Suprapubic skin (tissue), 4 donors: ENCODE measurements around the gene DPH7. TPM values are rescaled to one million over a fixed set of nuclear protein-coding genes. Genes with fewer than 3 reads are reported as not detected.

ENCODE experiments used
- DNase-seq, 2 donors: peaks; one replicate each; pipeline ENCODE4 v3.0.0-alpha.2; 2019; ENCODE audit warnings: low spot score in 2 of 2
- H3K27ac ChIP-seq: fragments of 200-600 bp; sonication (generic); one replicate; pipeline ENCODE4 v1.5.1; 2019
- H3K27me3 ChIP-seq: fragments of 200-600 bp; sonication (generic); one replicate; pipeline ENCODE4 v1.5.1; 2019
- H3K36me3 ChIP-seq: fragments of 200-600 bp; sonication (generic); one replicate; pipeline ENCODE4 v1.5.1; 2019
- H3K4me1 ChIP-seq: fragments of 200-600 bp; sonication (generic); one replicate; pipeline ENCODE4 v1.5.1; 2019
- H3K4me3 ChIP-seq: fragments of 200-600 bp; sonication (generic); one replicate; pipeline ENCODE4 v1.5.1; 2019; ENCODE audit warnings: mild to moderate bottlenecking
- H3K9me3 ChIP-seq: fragments of 200-600 bp; sonication (generic); one replicate; pipeline ENCODE4 v1.5.1; 2019
- EP300 ChIP-seq: sonication (generic); formaldehyde crosslinking; IDR thresholded peaks from one replicate; pipeline ENCODE4 v1.6.1; 2017; ENCODE audit warnings: antibody characterized with exemption
- POLR2A ChIP-seq, 2 donors: fragments of 450-650 bp; IDR thresholded peaks; one replicate each; pipeline ENCODE4 v1.6.1; 2017; ENCODE audit warnings: antibody characterized with exemption in 2 of 2, mild to moderate bottlenecking in 2 of 2, moderate library complexity in 2 of 2
- POLR2AphosphoS5 ChIP-seq, 3 donors: sonication (generic); formaldehyde crosslinking; IDR thresholded peaks; one replicate each; pipeline ENCODE4 v1.6.1; 2017; ENCODE audit warnings: antibody characterized with exemption in 3 of 3
- WGBS: methylation state at CpG from one replicate; pipeline ENCODE4 v1.1.5; 2018; 5-methylcytosine and 5-hydroxymethylcytosine counted together
- total RNA-seq, 4 donors: library from RNA; depleted of rRNA; stranded (reverse); fragments of >200 nt; gene quantifications; one replicate each; pipeline ENCODE4 v1.1.0, GENCODE V29; 2016
- TF ChIP-seq, protein P1 (sequence below), 2 donors: fragments of 200-600 bp in 1 of 2; fragments of 450-650 bp in 1 of 2; sonication (generic) in 1 of 2; IDR thresholded peaks; one replicate each; pipeline ENCODE4 v1.5.1; 2016 to 2019; ENCODE audit warnings: antibody characterized with exemption in 2 of 2, mild to moderate bottlenecking in 1 of 2, moderate library complexity in 1 of 2

Gene DPH7
- total RNA-seq, 4 donors from 2014 or later, result 26.8 to 64.8 (median 34.1) TPM

DNA sequence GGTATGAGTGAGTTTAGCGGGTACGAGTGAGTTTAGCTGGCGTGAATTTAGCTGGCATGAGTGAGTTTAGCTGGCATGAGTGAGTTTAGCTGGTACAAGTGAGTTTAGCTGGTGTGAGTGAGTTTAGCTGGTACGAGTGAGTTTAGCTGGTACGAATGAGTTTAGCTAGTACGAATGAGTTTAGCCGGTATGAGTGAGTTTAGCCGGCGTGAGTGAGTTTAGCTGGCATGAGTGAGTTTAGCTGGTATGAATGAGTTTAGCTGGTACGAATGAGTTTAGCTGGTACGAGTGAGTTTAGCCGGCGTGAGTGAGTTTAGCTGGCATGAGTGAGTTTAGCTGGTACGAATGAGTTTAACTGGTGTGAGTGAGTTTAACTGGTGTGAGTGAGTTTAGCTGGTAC is 69.5 kb downstream of the DPH7 start:
- H3K4me1 ChIP-seq, result no peaks in the 10 kb centered on the region
- H3K36me3 ChIP-seq, result peaks cover 20% of the 10 kb centered on the region
- TF ChIP-seq POLR2A (IDR thresholded peaks at IDR 0.05), result no peak
- TF ChIP-seq, protein P1, sequence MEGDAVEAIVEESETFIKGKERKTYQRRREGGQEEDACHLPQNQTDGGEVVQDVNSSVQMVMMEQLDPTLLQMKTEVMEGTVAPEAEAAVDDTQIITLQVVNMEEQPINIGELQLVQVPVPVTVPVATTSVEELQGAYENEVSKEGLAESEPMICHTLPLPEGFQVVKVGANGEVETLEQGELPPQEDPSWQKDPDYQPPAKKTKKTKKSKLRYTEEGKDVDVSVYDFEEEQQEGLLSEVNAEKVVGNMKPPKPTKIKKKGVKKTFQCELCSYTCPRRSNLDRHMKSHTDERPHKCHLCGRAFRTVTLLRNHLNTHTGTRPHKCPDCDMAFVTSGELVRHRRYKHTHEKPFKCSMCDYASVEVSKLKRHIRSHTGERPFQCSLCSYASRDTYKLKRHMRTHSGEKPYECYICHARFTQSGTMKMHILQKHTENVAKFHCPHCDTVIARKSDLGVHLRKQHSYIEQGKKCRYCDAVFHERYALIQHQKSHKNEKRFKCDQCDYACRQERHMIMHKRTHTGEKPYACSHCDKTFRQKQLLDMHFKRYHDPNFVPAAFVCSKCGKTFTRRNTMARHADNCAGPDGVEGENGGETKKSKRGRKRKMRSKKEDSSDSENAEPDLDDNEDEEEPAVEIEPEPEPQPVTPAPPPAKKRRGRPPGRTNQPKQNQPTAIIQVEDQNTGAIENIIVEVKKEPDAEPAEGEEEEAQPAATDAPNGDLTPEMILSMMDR (IDR thresholded peaks at IDR 0.05), result no peak
- no peak for TF ChIP-seq EP300
- TF ChIP-seq POLR2AphosphoS5 (IDR thresholded peaks at IDR 0.05), result no peak
- no peaks in the 10 kb centered on the region for H3K27me3 ChIP-seq
- H3K9me3 ChIP-seq, result no peaks in the 10 kb centered on the region
- no peak overlapping the region for H3K27ac ChIP-seq
- H3K4me3 ChIP-seq, result no peak overlapping the region
- 91% methylated on average over 14 of the region's 14 CpGs for WGBS
- DNase-seq, result no peak

DNA sequence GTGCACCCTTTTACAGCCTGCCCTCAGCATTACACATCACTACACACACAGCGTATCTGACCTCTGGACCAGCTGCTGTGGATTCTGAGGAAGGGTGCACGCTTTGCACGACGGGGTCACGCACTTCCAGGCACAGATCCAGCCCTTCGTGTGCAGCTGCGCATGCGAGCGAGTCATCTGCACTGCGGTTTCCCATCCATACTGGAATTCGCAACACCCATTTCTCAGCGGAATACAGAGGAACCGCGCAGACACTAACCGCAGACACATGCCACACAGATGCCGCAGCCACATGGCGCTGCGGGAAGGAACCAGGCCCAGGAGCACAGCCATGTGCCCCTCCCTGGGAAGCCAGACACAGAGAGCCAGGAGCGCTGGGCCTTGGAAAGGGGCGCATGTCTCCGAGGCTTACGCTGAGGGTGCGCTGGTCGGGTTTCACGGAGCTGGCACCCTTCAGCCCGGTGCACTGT is 72.0 kb downstream of the DPH7 start:
- DNase-seq, result no peak
- 46% methylated on average over 7 of the region's 26 CpGs for WGBS
- TF ChIP-seq, protein P1 (IDR thresholded peaks at IDR 0.05), result no peak
- TF ChIP-seq POLR2A (IDR thresholded peaks at IDR 0.05) (no peak), POLR2AphosphoS5 (IDR thresholded peaks at IDR 0.05) (no peak), EP300 (no peak)
- Histone ChIP-seq H3K27ac (no peak overlapping the region), H3K4me1 (no peaks in the 10 kb centered on the region), H3K9me3 (no peaks in the 10 kb centered on the region), H3K27me3 (no peaks in the 10 kb centered on the region), H3K36me3 (peaks cover 14% of the 10 kb centered on the region), H3K4me3 (no peak overlapping the region)

DNA sequence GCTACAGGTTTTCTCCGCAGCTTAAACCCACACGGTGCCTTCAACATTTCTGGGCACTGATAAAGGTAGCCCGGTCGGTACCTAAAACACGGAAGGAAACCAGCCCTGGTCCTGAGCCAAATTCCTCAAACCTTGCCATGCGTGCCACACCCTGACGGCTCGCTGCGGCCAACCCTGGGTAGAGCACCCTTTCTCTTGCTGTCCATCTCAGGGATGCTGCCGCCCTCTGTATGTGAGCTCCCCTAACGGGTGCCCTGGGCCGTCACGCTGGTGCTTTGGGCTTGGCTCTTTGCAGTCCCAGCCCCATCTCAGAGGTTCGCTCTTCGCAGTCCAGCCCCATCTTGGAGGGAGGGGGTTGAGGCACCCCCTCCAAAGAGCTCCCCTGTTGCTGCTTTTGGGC is 72.5 kb downstream of the DPH7 start:
- Histone ChIP-seq H3K4me3 (no peak overlapping the region), H3K36me3 (peaks cover 16% of the 10 kb centered on the region), H3K27me3 (no peaks in the 10 kb centered on the region), H3K4me1 (no peaks in the 10 kb centered on the region), H3K27ac (no peak overlapping the region), H3K9me3 (no peaks in the 10 kb centered on the region)
- WGBS, result 84% methylated on average over 15 of the region's 15 CpGs
- no peak for DNase-seq
- TF ChIP-seq, protein P1 (IDR thresholded peaks at IDR 0.05), result no peak
- TF ChIP-seq POLR2A (IDR thresholded peaks at IDR 0.05) (no peak), EP300 (no peak), POLR2AphosphoS5 (IDR thresholded peaks at IDR 0.05) (no peak)

DNA sequence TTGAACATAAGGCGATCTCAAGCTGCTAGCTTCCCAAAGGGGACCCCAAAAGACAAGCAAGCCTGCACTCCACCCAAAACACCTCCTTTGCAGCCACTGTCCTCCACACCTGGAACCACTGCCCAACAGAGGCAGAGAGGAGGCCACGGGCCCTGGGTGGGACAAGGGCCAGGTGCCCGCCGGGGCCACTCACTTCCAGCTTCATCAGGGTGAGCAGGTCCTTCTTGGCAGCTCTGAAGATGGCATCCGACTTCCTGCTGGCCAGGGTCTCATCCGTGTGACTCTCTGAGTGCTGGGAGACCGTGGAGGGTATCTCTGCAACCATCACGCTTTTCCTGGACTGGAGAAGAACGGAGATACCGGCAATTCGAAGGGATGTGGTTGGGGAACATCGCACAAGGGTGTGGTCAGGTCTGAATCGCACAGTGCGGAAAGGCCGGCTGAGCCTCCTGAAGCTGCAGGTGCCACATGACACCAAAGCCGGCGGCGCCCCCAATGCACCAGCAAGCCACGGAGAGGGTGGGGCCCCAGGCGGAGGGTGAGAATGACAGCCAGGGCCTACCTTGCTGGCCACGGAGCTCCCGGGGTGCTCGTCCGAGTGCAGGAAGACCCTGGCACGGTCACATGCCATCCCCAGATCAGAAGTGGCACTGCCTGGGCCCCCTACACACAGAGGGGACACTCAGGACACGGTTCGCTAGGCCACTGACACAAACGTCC is 73.1 kb downstream of the DPH7 start:
- Histone ChIP-seq H3K4me3 (no peak overlapping the region), H3K9me3 (no peaks in the 10 kb centered on the region), H3K27ac (no peak overlapping the region), H3K36me3 (peaks cover 20% of the 10 kb centered on the region), H3K4me1 (no peaks in the 10 kb centered on the region), H3K27me3 (no peaks in the 10 kb centered on the region)
- TF ChIP-seq POLR2AphosphoS5 (IDR thresholded peaks at IDR 0.05) (no peak), POLR2A (IDR thresholded peaks at IDR 0.05) (no peak), EP300 (no peak)
- TF ChIP-seq, protein P1 (IDR thresholded peaks at IDR 0.05), result no peak
- DNase-seq, result no peak
- 89% methylated on average over 15 of the region's 28 CpGs for WGBS

Other genes starting within 250 kb of the DPH7 start
- 10 to 100 TPM in 3 of 4 donors, 1 to 10 TPM in 1; 7.3 to 54.0 (median 16.4) TPM for gene EXD3, start 155.8 kb downstream of the DPH7 start, total RNA-seq
- 1 to 10 TPM; 2.2 to 7.6 (median 4.0) TPM for gene NOXA1, start 155.5 kb downstream of the DPH7 start, total RNA-seq
- gene ENTPD8, start 137.6 kb downstream of the DPH7 start, total RNA-seq, result not detected
- gene NSMF, start 119.6 kb downstream of the DPH7 start, total RNA-seq, result 10 to 100 TPM; 36.1 to 48.1 (median 39.8) TPM
- 10 to 100 TPM; 12.2 to 97.0 (median 33.3) TPM for gene PNPLA7, start 28.5 kb downstream of the DPH7 start, total RNA-seq
- gene MRPL41, start 27.0 kb downstream of the DPH7 start, total RNA-seq, result 10 to 100 TPM; 44.1 to 70.0 (median 55.3) TPM
- 10 to 100 TPM; 19.2 to 39.4 (median 28.3) TPM for gene ZMYND19, start 11.6 kb upstream of the DPH7 start, total RNA-seq
- 100 to 1,000 TPM in 1 of 4 donors, 10 to 100 TPM in 3; 79.2 to 143 (median 85.8) TPM for gene ARRDC1, start 26.8 kb upstream of the DPH7 start, total RNA-seq
- 100 to 1,000 TPM in 1 of 4 donors, 10 to 100 TPM in 3; 77.1 to 149 (median 86.6) TPM for gene EHMT1, start 40.1 kb upstream of the DPH7 start, total RNA-seq